CD4-positive, alpha-beta T cell treated with Interleukin-2 at 100 ng/mL for 4 hours (primary cell): ENCODE data around the gene LANCL3.
"Not testable (repeated sequence)": the region's sequence is repeated elsewhere in the genome, so short reads cannot be mapped to it uniquely, and the experiment has no call there.

ENCODE experiments used
- DNase-seq: peaks from one replicate; pipeline ENCODE4 v3.0.0-alpha.2; 2020; ENCODE audit warnings: low spot score

LANCL3 gene

GRCh38 chrX:37627602-37628001 lies 56.1 kb downstream of the LANCL3 start:
- DNase-seq: no peak

DNA sequence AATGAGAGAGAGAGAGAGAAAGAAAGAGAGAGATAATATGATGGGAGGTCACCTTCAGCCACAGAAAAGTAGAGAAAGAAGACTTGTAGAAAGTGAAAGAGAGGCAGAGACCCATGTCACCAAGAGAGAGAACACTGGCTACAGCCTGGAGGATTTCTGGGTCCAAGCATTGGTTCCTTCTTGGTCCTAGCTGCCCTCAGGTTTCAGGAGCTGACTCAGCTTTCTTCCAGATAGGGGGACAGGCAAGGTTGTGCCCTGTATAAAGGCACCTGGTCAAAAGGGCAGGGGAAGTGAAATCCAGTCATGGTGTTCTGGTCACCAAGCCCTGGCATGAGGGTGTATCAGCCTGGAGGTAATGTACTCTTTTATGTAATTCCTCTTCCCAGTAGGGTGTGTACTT lies 66.6 kb downstream of the LANCL3 start:
- DNase-seq: no peak

DNA sequence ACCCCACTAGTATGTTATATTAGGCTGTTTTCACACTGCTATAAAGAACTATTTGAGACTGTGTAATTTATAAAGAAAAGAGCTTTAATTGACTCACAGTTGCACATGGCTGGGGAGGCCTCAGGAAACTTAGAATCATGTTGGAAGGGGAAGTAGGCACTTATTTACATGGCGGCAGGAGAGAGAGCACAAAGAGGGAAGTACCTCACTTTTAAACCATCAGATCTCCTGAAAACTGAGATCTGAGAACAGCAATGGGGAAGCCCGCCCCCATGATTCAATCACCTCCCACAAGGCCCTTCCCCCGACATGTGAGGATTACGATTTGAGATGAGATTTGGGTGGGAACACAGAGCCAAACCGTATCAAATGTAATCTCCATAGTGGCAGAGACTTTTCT lies 68.7 kb downstream of the LANCL3 start:
- DNase-seq: no peak

DNA sequence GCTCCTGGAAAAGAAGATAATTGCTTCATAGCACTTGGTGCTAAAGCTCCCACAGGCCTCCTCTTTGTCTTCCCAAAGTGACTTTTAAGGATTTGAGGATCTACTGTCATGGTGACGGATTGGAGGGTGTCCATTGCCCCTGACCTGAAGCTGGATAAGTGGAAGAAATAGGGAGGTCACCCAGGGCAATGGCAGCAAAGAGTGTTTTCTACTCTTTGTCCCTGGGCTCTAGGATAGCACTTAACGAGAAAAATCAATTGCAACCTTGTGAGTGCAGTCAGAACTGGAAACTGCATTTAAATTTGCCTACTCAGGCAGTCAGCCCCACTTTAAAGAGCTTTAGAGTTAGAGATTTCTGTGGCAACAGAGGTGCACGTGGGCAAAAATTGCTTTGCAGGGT lies 70.4 kb downstream of the LANCL3 start:
- no peak for DNase-seq

DNA sequence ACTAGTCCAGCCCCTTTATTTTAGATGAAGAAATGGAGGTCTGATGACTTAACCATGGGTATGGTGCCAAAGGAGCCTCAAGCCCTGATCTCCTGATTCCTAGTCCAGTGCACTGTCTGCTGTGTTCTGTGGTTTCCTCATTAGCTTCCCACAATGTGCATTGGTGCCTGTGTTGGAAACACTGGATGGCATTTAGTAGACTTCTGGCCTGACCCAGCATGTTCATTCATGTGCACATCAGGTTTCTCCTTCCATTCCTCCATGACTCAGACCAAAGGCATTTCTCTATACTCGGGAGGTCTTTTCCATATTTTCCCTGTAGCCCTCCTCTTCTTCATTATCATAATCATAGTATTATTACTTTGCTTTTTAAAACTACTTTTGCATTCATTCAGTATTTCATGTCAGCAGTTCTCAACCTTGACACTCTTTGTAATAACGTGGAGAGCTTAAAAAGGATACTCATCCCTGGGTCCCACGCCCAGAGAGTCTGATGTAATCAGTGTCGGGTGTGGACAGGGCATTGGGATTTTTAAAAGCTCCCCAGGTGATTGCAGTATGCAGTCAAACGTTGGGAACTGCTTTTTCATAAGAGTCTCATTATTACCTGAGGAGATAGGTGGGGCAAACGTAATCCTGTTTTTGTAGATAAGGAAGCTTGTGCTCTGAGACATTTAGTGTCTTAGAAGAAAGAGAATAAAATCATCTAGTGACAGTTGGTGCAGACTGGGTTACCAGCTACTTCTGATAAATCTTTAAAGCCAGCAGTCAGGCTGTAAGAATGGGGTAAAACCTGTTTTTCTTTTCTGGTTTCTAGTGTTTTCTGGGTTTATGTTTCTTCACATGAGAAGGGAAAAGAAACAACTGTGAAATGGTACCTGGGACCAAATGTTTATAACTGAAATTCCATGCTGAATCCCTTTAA lies 73.2 kb downstream of the LANCL3 start:
- no peak for DNase-seq

- no peak for DNase-seq
These were observed 74.8 kb downstream of the LANCL3 start for GRCh38 chrX:37646254-37646653.

DNA sequence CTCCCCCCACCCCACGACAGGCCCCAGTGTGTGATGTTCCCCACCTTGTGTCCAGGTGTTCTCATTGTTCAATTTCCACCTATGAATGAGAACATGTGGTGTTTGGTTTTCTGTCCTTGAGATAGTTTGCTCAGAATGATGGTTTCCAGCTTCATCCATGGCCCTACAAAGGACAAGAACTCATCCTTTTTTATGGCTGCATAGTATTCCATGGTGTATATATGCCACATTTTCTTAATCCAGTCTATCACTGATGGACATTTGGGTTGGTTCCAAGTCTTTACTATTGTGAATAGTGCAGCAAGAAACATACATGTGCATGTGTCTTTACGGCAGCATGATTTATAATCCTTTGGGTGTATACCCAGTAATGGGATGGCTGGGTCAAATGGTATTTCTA lies 79.4 kb downstream of the LANCL3 start:
- DNase-seq: not testable (repeated sequence)

GRCh38 chrX:37651921-37652452 lies 80.5 kb downstream of the LANCL3 start:
- no peak for DNase-seq

- no peak for DNase-seq
These were observed 81.2 kb downstream of the LANCL3 start for GRCh38 chrX:37652589-37653231.

DNA sequence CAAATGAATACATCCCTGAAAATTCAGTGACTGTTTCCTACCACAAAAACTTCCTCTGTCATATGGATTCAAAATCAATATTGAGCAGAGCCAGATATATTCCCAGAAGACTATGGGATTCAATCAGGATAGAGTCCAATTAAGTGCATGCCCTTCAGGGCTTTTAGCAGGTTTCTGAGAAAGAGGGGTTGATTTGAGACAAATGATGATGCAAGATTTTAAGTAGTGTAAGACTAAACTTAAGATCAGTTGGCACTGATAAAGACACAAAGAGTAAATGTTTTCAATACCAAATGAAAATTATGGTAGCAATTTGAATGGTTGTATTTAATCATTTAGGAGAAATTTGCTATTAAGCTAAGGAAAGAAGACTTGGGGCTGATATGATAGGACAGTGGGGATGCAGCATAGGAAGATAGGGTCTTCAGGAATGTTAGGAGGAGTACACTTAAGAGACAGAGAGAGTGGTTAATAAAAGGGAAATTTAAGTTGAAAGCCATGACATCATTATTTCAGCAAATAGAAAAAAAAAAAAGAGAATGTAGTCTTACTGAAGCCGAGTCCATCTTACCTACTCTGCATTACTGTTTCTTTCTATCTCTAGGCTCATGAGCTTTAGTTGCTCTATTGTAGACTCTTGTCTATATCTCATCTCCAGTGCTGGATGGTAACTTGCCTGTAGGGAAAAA lies 82.1 kb downstream of the LANCL3 start:
- no peak for DNase-seq

- no peak for DNase-seq
These were observed 87.0 kb downstream of the LANCL3 start for GRCh38 chrX:37658343-37659030.

GRCh38 chrX:37659047-37659446 lies 87.6 kb downstream of the LANCL3 start:
- DNase-seq: no peak

GRCh38 chrX:37662181-37662580 lies 90.7 kb downstream of the LANCL3 start:
- no peak for DNase-seq

DNA sequence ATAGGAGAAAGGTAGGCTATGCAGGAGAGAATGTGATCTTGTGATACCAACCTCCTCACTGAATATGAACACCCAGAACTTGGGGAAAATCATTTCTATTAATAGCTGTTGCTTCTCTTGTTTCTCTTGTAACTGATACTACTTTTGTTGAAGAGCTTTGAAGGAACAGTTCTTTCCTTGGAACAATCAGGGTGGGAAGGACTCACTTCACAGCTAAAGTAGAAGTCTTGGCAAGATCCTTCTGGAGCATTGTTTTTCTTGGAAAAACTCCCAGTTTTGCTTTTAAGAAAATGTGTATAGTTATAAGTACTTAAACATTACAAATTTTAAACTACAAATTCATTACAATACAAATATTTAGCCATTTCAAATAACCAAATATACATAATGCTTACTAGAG lies 95.1 kb downstream of the LANCL3 start:
- no peak for DNase-seq

GRCh38 chrX:37667141-37667540 lies 95.7 kb downstream of the LANCL3 start:
- no peak for DNase-seq

GRCh38 chrX:37672563-37672962 lies 101.1 kb downstream of the LANCL3 start:
- no peak for DNase-seq

- DNase-seq: no peak
These were observed 105.3 kb downstream of the LANCL3 start for GRCh38 chrX:37676811-37677210.

DNA sequence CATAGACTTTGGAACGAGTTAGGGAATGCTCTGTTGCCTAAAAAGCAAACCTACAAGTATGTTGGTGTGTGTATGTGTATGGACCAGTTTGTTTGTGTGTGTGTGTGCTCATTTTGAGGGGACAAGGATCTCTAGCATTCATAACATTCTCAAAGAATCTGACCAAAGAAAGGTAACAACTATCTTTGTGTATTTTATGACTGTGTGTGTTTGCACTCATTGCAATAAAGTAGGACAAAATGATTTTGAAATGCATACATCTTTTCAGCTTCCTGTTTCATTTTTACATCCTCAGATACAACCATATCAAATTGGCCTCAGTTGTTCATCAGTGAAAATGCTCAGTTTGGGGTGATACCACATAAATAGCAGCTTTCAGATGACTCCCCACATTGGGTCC lies 105.8 kb downstream of the LANCL3 start:
- no peak for DNase-seq

DNA sequence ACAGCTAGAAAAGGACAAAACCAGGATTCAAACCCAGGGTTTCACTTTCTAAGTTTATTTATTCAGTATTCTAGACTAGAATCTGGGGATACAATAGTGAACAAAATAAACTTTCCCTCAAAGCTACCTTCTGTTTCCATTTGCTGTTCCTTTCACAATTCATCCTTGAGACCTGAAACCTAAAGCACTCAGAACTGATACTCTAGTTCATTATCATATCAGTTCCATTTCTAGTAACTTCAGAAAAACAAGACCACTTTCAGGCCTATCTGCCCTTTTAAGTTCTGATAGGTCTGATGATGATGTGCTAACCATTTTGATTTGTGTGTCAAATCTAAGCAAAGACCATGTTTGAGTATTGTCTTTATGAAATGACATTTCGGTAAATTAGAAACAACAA lies 106.3 kb downstream of the LANCL3 start:
- DNase-seq: no peak

DNA sequence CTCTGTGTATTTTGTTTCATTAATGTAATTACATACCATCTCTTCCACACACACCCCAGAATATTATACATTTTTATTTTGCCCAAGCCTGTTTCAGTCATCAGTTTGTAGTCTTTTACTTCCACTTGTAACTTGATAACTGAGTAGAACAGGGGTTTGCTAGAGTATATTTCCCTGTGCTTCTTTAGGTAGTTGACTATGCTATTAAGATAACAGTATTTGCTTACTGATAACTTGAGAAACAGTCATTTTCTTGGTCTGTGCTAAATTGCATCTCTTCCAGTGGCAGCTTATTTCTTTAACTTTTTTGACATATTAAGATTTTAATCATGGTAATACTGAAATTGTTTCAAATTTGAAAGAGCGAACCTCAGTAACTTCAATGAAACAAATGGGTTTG lies 107.1 kb downstream of the LANCL3 start:
- no peak for DNase-seq

DNA sequence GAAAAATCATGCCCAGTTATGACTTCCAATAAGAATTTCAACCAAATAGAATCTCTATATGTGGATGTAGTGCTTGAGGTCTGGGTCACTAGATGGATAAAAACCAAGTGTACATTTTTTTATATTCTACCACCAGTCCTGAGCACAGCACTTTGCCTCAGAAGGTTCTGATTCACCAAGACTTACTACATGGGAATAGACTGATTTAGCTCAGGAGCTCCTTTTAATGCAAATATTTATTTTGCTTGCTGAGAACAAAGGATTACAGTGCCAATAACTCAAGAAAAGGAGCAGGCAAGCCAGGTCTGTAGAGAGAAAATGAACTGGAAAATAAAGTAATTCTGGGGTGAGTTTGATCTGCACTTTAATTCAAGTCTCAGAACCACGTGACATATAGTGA lies 107.8 kb downstream of the LANCL3 start:
- DNase-seq: no peak

GRCh38 chrX:37679888-37680287 lies 108.4 kb downstream of the LANCL3 start:
- DNase-seq: no peak
